GM19397 (cell line): ENCODE measurements around the gene ANKZF1.
"Not testable (repeated sequence)": the region's sequence is repeated elsewhere in the genome, so short reads cannot be mapped to it uniquely, and the experiment has no call there.

Experiments used
- ATAC-seq: cut with Tn5 transposase; IDR thresholded peaks from one replicate; pipeline ENCODE4 v1.9.1; 2021; ENCODE audit warnings: mild to moderate bottlenecking, moderate library complexity; ENCODE audit not compliant: unreplicated experiment

The ANKZF1 gene

GRCh38 chr2:219229305-219230058 is at the start of gene ANKZF1, which contains the start of gene ATG9A:
Gene ANKZF1, plus strand, starts transcription at chr2:219229806. Its CDS starts 452 bp downstream, at chr2:219230258.
Gene ATG9A, minus strand, starts transcription at chr2:219229636. Its CDS starts 1,612 bp downstream, at chr2:219228024.
- ATAC-seq = peak; percentile 97

- ATAC-seq = no peak
Observed at GRCh38 chr2:219180961-219181360, 48.6 kb upstream of the ANKZF1 start.

GRCh38 chr2:219181531-219181930 is 48.1 kb upstream of the ANKZF1 start:
- ATAC-seq = no peak

GRCh38 chr2:219182331-219183150 is 47.1 kb upstream of the ANKZF1 start:
- no peak for ATAC-seq

GRCh38 chr2:219183151-219183772 is 46.3 kb upstream of the ANKZF1 start:
- no peak for ATAC-seq

- no peak for ATAC-seq
Observed at GRCh38 chr2:219184121-219184520, 45.5 kb upstream of the ANKZF1 start.

GRCh38 chr2:219186754-219187456 is 42.7 kb upstream of the ANKZF1 start:
- ATAC-seq = no peak

- ATAC-seq = no peak
Observed at GRCh38 chr2:219197388-219197787, 32.2 kb upstream of the ANKZF1 start.

- ATAC-seq = no peak
Observed at GRCh38 chr2:219198974-219199373, 30.6 kb upstream of the ANKZF1 start.

GRCh38 chr2:219199470-219200211 is 30.0 kb upstream of the ANKZF1 start:
- ATAC-seq = no peak

- ATAC-seq = not testable (repeated sequence)
Observed at GRCh38 chr2:219200502-219201326, 28.9 kb upstream of the ANKZF1 start.

GRCh38 chr2:219201331-219201730 is 28.3 kb upstream of the ANKZF1 start:
- ATAC-seq = not testable (repeated sequence)

GRCh38 chr2:219204425-219205164 is 25.0 kb upstream of the ANKZF1 start:
- ATAC-seq = no peak

- no peak for ATAC-seq
Observed at GRCh38 chr2:219205165-219205538, 24.5 kb upstream of the ANKZF1 start.

GRCh38 chr2:219205981-219206327 is 23.7 kb upstream of the ANKZF1 start:
- no peak for ATAC-seq

GRCh38 chr2:219206328-219207133 is 23.1 kb upstream of the ANKZF1 start, which contains the start of gene ZFAND2B:
Gene ZFAND2B, plus strand, starts transcription at chr2:219206782. Its CDS starts 206 bp downstream, at chr2:219206988.
- ATAC-seq = peak; percentile 96

- no peak for ATAC-seq
Observed at GRCh38 chr2:219207134-219207883, 22.3 kb upstream of the ANKZF1 start.
